A549 (cell line): Measurements from ENCODE around the gene KDM5B.

Experiments used
- CBX2 ChIP-seq: fragments of 200-600 bp; sonication (generic); IDR thresholded peaks from 2 replicates; pipeline ENCODE4 v1.6.1; 2016; ENCODE audit warnings: low read depth, mild to moderate bottlenecking, borderline replicate concordance
- CHD2 ChIP-seq: fragments of 150-350 bp; IDR thresholded peaks from 2 replicates; pipeline ENCODE4 v1.6.1; 2014; ENCODE audit warnings: low read length; ENCODE audit not compliant: partially characterized antibody
- CHD4 ChIP-seq: fragments of 200-600 bp; sonication (generic); IDR thresholded peaks from 2 replicates; pipeline ENCODE4 v1.6.1; 2016; ENCODE audit warnings: antibody characterized with exemption, mild to moderate bottlenecking, borderline replicate concordance
- EP300 ChIP-seq, 2 experiments: fragments of >200 bp; sonication (Bioruptor Twin); formaldehyde crosslinking; IDR thresholded peaks; 2 replicates in 1 of 2; 3 replicates in 1 of 2; pipeline ENCODE4 v1.6.1; 2016 to 2017
- HDAC2 ChIP-seq: fragments of 200-600 bp; sonication (generic); IDR thresholded peaks from 2 replicates; pipeline ENCODE4 v1.6.1; 2016
- KDM1A ChIP-seq: fragments of 200-600 bp; sonication (generic); IDR thresholded peaks from 2 replicates; pipeline ENCODE4 v1.6.1; 2016; ENCODE audit warnings: low read depth, mild to moderate bottlenecking
- MAFK ChIP-seq: fragments of 450-650 bp; IDR thresholded peaks from 2 replicates; pipeline ENCODE4 v1.6.1; 2014; ENCODE audit not compliant: partially characterized antibody
- MYC ChIP-seq: IDR thresholded peaks from 2 replicates; pipeline ENCODE4 v1.6.1; 2012; ENCODE audit warnings: mild to moderate bottlenecking, inconsistent platforms, low read length, improper control_type of control experiment, borderline replicate concordance
- PHF8 ChIP-seq: fragments of 200-600 bp; sonication (generic); IDR thresholded peaks from 2 replicates; pipeline ENCODE4 v1.6.1; 2016; ENCODE audit warnings: low read depth, mild to moderate bottlenecking, antibody characterized with exemption, moderate library complexity, borderline replicate concordance
- RAD21 ChIP-seq, 2 experiments: fragments of >200 bp in 1 of 2; sonication (Bioruptor Twin) in 1 of 2; formaldehyde crosslinking in 1 of 2; IDR thresholded peaks in 1 of 2; conservative IDR thresholded peaks in 1 of 2; 2 replicates in 1 of 2; 3 replicates in 1 of 2; pipeline ENCODE4 v1.6.1; 2012 to 2018; ENCODE audit warnings: inconsistent platforms in 1 of 2
- SMC3 ChIP-seq: fragments of >200 bp; sonication (Bioruptor Twin); formaldehyde crosslinking; IDR thresholded peaks from 3 replicates; pipeline ENCODE4 v1.6.1; 2018; ENCODE audit warnings: inconsistent platforms
- TF ChIP-seq, protein P1 (sequence below): fragments of >200 bp; sonication (Bioruptor Twin); formaldehyde crosslinking; IDR thresholded peaks from 3 replicates; pipeline ENCODE4 v1.5.1; 2016
- TF ChIP-seq, protein P2 (sequence below): IDR thresholded peaks from 2 replicates; pipeline ENCODE4 v1.6.1; 2012
- TF ChIP-seq, protein P3 (sequence below): IDR thresholded peaks from 2 replicates; pipeline ENCODE4 v1.6.1; 2012

DNA sequence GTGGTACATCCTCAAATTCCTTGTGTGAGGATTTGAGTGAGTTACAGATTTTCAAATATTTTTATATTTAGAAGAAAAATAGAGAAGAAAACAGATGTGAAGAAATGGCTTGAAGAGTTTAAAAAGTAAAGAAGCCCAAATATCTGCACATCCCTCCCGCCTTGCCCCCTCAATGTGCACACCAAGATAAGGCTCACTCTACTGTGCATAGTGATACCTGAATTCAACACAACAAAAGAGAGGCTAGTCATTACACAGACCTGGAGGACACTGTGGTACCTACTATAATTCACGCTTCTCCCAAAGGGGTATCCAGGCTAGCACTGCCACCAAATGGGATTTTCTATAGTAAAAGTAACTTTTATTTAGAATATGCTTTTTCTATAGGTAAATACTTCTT, 53.9 kb downstream of the KDM5B start:
- TF ChIP-seq, protein P1, sequence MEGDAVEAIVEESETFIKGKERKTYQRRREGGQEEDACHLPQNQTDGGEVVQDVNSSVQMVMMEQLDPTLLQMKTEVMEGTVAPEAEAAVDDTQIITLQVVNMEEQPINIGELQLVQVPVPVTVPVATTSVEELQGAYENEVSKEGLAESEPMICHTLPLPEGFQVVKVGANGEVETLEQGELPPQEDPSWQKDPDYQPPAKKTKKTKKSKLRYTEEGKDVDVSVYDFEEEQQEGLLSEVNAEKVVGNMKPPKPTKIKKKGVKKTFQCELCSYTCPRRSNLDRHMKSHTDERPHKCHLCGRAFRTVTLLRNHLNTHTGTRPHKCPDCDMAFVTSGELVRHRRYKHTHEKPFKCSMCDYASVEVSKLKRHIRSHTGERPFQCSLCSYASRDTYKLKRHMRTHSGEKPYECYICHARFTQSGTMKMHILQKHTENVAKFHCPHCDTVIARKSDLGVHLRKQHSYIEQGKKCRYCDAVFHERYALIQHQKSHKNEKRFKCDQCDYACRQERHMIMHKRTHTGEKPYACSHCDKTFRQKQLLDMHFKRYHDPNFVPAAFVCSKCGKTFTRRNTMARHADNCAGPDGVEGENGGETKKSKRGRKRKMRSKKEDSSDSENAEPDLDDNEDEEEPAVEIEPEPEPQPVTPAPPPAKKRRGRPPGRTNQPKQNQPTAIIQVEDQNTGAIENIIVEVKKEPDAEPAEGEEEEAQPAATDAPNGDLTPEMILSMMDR: no peak
- no peak for TF ChIP-seq MYC
- TF ChIP-seq, protein P2, sequence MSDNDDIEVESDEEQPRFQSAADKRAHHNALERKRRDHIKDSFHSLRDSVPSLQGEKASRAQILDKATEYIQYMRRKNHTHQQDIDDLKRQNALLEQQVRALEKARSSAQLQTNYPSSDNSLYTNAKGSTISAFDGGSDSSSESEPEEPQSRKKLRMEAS: no peak
- TF ChIP-seq MAFK: no peak
- no peak for TF ChIP-seq EP300 (IDR thresholded peaks at IDR 0.05)
- no peak for TF ChIP-seq HDAC2
- TF ChIP-seq SMC3: no peak
- TF ChIP-seq CHD4: no peak
- TF ChIP-seq CBX2: no peak
- TF ChIP-seq CHD2: no peak
- no peak for TF ChIP-seq RAD21 (conservative IDR thresholded peaks at IDR 0.05 in 1 of 2, IDR thresholded peaks at IDR 0.05 in 1 of 2)
- TF ChIP-seq KDM1A: no peak
- TF ChIP-seq PHF8: no peak
- TF ChIP-seq, protein P3, sequence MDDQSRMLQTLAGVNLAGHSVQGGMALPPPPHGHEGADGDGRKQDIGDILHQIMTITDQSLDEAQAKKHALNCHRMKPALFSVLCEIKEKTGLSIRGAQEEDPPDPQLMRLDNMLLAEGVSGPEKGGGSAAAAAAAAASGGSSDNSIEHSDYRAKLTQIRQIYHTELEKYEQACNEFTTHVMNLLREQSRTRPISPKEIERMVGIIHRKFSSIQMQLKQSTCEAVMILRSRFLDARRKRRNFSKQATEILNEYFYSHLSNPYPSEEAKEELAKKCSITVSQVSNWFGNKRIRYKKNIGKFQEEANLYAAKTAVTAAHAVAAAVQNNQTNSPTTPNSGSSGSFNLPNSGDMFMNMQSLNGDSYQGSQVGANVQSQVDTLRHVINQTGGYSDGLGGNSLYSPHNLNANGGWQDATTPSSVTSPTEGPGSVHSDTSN: no peak
